ENCODE results near the gene EPHB1.

EPHB1 gene

DNA sequence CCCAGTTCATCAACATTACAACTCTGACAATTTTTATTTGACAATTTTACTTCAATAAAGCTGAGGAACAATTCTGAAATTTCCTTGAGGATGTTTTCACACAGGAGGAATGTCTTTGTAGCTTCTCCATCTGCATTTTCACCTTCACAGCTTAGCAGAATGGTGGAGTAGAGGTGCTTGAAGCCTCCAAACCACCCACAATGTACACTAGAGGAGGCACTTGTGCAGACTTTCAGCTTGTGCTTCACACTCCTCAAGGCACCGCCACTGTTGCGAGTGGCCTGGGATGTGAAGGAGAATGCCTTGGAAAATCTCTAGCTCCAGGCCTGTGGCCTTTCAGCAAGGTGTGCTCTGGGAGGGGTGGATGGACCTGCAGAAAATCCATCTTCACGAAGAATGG lies 181.9 kb downstream of the EPHB1 start:
- peaks cover 2% of the 10 kb centered on the region for H3K9me3 Mint-ChIP-seq
- no peaks in the 10 kb centered on the region for H3K36me3 Mint-ChIP-seq (ENCODE audit: low read depth)
- no peak overlapping the region for H3K27ac Mint-ChIP-seq
- no peaks in the 10 kb centered on the region for H3K27me3 Mint-ChIP-seq (ENCODE audit: low read depth)
- TF ChIP-seq, protein P1, sequence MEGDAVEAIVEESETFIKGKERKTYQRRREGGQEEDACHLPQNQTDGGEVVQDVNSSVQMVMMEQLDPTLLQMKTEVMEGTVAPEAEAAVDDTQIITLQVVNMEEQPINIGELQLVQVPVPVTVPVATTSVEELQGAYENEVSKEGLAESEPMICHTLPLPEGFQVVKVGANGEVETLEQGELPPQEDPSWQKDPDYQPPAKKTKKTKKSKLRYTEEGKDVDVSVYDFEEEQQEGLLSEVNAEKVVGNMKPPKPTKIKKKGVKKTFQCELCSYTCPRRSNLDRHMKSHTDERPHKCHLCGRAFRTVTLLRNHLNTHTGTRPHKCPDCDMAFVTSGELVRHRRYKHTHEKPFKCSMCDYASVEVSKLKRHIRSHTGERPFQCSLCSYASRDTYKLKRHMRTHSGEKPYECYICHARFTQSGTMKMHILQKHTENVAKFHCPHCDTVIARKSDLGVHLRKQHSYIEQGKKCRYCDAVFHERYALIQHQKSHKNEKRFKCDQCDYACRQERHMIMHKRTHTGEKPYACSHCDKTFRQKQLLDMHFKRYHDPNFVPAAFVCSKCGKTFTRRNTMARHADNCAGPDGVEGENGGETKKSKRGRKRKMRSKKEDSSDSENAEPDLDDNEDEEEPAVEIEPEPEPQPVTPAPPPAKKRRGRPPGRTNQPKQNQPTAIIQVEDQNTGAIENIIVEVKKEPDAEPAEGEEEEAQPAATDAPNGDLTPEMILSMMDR (IDR thresholded peaks at IDR 0.05; ENCODE audit: unreplicated experiment in 3 of 3), result no peak
- H3K4me1 Mint-ChIP-seq, result no peaks in the 10 kb centered on the region
- no peak overlapping the region for H3K4me3 Mint-ChIP-seq

DNA sequence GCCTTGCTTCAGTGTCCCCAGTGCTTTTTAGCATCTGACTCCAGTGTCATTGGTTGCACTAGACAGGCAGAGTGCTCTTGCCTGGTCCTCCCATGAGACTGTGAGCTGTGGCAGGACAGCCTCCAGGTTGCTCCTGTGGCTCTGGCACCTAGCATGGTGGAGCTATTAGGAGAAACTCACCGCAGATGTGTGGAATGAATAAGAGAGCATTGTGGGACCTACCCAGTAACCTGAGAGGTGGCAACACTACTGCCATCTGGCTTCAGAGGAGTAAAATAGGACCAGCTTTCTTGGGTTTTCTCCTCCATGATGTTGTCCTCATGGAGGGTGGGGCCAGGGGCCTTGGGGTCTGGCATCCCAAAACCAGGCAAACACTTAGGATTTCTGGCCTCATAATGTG lies 183.6 kb downstream of the EPHB1 start:
- Mint-ChIP-seq H3K36me3 (ENCODE audit: low read depth) (no peaks in the 10 kb centered on the region), H3K9me3 (peaks cover 2% of the 10 kb centered on the region), H3K27me3 (ENCODE audit: low read depth) (no peaks in the 10 kb centered on the region), H3K4me3 (no peak overlapping the region), H3K4me1 (no peaks in the 10 kb centered on the region), H3K27ac (no peak overlapping the region)
- TF ChIP-seq, protein P1 (IDR thresholded peaks at IDR 0.05; ENCODE audit: unreplicated experiment in 3 of 3), result no peak

DNA sequence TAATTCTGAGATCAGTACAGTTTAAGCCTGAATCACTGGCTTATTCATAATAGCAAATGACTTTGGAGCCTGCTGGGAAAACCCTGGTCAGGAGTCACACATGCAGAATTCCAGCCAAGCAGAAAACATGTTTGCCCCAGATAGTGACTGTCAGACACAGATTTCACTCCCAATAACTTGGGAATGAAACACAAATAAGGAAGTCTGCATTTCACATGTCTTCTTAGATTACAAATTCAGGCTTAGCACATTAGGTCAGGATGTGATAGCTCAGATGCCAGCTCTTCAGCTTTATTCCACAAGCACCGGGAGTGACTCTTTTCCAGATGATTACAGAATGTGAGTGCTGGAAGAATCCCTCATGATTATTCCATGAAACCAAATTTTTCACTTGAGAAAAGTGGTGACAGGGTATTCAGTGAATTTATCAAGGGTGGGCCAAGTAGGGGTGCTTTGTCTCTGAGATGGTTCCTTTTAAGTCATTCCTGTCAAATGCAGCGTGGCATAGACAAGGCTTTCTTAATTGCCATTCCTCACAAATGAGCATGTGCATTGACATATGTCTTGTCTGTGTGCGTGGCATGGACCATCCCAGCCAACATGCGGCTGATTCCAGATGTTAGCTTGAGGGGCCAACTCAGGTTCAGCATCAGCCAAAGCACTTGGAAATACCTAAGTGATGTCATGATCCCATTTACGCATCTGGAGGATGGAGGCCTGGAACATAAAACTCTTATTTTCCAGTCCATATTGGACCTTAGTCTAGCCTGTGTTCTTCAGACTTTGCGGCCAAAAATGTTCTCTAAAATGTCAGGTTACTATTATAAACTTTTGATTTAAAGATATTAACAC lies 191.0 kb downstream of the EPHB1 start:
- Mint-ChIP-seq H3K27me3 (ENCODE audit: low read depth) (peaks cover 4% of the 10 kb centered on the region), H3K4me1 (peaks cover 11% of the 10 kb centered on the region), H3K36me3 (ENCODE audit: low read depth) (no peaks in the 10 kb centered on the region), H3K9me3 (no peaks in the 10 kb centered on the region), H3K4me3 (no peak overlapping the region), H3K27ac (no peak overlapping the region)
- TF ChIP-seq, protein P1 (IDR thresholded peaks at IDR 0.05; ENCODE audit: unreplicated experiment in 3 of 3), result no peak

DNA sequence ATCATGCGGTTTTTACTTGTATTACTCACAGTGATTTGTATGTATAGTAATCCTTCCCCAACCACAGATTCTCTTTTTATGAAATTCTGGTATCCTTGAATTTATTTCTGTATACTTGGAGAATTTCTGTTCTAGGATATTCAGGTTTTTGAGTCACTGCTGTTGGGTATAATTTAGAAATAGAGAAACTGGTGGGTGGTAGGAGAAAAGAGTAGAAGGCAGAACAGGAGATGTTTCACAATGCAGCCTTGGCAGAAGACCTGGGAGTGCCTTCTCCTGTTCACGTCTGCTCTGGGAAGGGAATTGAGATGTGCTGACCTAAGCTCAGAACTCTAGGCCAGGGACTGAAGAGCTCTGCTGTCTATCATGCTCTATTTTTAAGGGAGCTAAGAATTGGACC lies 193.6 kb downstream of the EPHB1 start:
- H3K4me1 Mint-ChIP-seq, result peaks cover 28% of the 10 kb centered on the region
- H3K4me3 Mint-ChIP-seq, result no peak overlapping the region
- peak overlapping the region in 1 of 3 experiments; percentile 5 for H3K27ac Mint-ChIP-seq
- no peaks in the 10 kb centered on the region for H3K9me3 Mint-ChIP-seq
- H3K27me3 Mint-ChIP-seq (ENCODE audit: low read depth), result peaks cover 4% of the 10 kb centered on the region
- TF ChIP-seq, protein P1 (IDR thresholded peaks at IDR 0.05; ENCODE audit: unreplicated experiment in 3 of 3), result no peak
- H3K36me3 Mint-ChIP-seq (ENCODE audit: low read depth), result no peaks in the 10 kb centered on the region

DNA sequence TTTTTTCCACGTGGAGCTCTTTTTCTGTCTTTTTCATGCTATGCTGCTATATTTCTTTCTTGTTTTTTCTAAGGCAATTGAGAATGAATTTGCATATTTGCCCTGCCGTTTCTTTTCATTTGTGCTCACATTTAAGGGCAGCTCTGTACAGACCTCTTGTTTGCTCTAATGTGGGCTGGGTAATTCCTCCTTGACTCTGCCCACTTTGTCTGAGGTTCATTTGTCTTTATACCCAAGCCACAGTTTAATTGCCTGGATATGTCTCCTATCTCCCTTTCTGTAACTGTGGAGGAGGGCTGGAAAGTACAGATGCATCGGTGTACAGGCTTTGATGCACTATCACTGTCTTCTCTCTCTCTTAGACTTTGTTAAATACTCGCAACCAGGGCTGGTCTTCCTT lies 195.9 kb downstream of the EPHB1 start:
- H3K4me1 Mint-ChIP-seq, result peaks cover 28% of the 10 kb centered on the region
- H3K4me3 Mint-ChIP-seq, result no peak overlapping the region
- H3K9me3 Mint-ChIP-seq, result no peaks in the 10 kb centered on the region
- H3K36me3 Mint-ChIP-seq (ENCODE audit: low read depth), result no peaks in the 10 kb centered on the region
- TF ChIP-seq, protein P1 (IDR thresholded peaks at IDR 0.05; ENCODE audit: unreplicated experiment in 3 of 3), result no peak
- H3K27me3 Mint-ChIP-seq (ENCODE audit: low read depth), result no peaks in the 10 kb centered on the region
- peak overlapping the region in 1 of 3 experiments; percentile 89 for H3K27ac Mint-ChIP-seq
